ENCODE data around the gene KRTAP5-8. TPM values are rescaled to one million over a fixed set of nuclear protein-coding genes. Genes with fewer than 3 reads are reported as not detected.

KRTAP5-8 gene
- total and polyA plus RNA-seq, 2 experiments from 2014 or later = not detected

DNA sequence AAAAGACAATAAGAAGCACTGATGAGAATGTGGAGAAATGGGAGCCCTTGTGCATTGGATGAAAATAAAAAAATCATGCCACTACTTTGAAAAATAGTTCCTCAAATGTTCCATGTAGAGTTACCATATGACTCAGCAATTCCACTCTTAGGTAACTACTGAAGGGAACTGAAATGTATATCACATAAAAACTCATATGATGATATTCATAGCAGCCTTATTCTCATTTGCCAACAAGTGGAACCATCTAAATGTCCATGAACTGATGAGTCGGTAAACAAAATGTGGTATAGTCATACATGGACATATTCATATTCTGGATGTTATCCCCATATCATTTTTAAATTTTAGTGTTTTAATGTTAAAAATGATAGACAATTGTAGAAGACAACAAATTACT is 13.9 kb downstream of the KRTAP5-8 start:
- H3K9me3 ChIP-seq (ENCODE audit: low read depth) = no peaks in the 10 kb centered on the region
- H3K27ac ChIP-seq = no peak overlapping the region
- H3K4me3 ChIP-seq = no peak overlapping the region
- TF ChIP-seq, protein P1, sequence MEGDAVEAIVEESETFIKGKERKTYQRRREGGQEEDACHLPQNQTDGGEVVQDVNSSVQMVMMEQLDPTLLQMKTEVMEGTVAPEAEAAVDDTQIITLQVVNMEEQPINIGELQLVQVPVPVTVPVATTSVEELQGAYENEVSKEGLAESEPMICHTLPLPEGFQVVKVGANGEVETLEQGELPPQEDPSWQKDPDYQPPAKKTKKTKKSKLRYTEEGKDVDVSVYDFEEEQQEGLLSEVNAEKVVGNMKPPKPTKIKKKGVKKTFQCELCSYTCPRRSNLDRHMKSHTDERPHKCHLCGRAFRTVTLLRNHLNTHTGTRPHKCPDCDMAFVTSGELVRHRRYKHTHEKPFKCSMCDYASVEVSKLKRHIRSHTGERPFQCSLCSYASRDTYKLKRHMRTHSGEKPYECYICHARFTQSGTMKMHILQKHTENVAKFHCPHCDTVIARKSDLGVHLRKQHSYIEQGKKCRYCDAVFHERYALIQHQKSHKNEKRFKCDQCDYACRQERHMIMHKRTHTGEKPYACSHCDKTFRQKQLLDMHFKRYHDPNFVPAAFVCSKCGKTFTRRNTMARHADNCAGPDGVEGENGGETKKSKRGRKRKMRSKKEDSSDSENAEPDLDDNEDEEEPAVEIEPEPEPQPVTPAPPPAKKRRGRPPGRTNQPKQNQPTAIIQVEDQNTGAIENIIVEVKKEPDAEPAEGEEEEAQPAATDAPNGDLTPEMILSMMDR (IDR thresholded peaks at IDR 0.05; ENCODE audit: low read depth, low read length) = no peak
- no peaks in the 10 kb centered on the region for H3K27me3 ChIP-seq
- no peaks in the 10 kb centered on the region for H3K36me3 ChIP-seq
- no peaks in the 10 kb centered on the region for H3K4me1 ChIP-seq (ENCODE audit: low read depth)
- no peak for DNase-seq (ENCODE audit: low read depth in 1 of 2, low spot score in 1 of 2)

DNA sequence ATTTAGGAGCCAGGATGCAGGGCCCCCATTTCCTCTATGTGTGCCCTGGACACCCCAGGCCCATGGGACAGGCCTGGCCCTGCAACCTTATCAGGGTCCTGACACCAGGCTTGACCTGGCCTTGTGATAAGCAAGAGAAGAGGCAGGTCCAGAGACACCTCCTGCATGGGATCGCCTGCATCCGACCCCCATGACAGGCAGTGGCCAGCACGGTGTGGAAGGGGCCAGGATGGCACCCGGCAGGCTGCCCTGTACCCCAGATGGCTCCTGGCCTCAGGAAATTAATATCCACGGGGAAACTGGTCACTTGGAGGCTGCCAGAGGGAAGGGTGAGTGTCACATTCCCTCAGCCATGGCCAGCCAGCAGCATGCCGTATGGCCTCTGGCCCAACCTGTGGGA is 17.2 kb downstream of the KRTAP5-8 start:
- Histone ChIP-seq H3K27me3 (no peaks in the 10 kb centered on the region), H3K9me3 (ENCODE audit: low read depth) (no peaks in the 10 kb centered on the region), H3K4me1 (ENCODE audit: low read depth) (no peaks in the 10 kb centered on the region), H3K27ac (no peak overlapping the region), H3K36me3 (no peaks in the 10 kb centered on the region), H3K4me3 (no peak overlapping the region)
- TF ChIP-seq, protein P1 (IDR thresholded peaks at IDR 0.05; ENCODE audit: low read depth, low read length) = no peak
- DNase-seq (ENCODE audit: low read depth in 1 of 2, low spot score in 1 of 2) = no peak

DNA sequence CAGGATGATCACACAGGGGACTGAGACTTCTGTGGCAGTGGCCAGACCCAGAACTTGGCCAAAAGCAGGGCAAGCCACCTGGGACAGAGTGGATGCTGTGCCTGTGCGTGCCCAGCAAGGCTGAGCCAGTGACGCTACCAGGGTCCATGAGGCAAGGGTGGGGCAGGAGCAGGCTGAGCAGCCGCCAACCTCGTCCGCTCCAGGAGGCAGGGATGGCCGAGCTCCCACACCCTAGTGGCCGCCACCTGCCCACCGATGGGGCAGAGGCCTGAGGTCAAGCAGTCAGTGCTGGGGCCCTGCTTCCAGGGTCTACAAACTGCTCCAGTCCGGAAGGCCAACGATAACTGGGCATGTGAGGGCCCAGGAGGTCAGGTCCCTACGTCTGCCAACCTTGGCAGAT is 17.7 kb downstream of the KRTAP5-8 start:
- H3K27ac ChIP-seq = no peak overlapping the region
- no peaks in the 10 kb centered on the region for H3K4me1 ChIP-seq (ENCODE audit: low read depth)
- H3K9me3 ChIP-seq (ENCODE audit: low read depth) = no peaks in the 10 kb centered on the region
- H3K4me3 ChIP-seq = no peak overlapping the region
- TF ChIP-seq, protein P1 (IDR thresholded peaks at IDR 0.05; ENCODE audit: low read depth, low read length) = no peak
- H3K27me3 ChIP-seq = no peaks in the 10 kb centered on the region
- no peaks in the 10 kb centered on the region for H3K36me3 ChIP-seq
- DNase-seq (ENCODE audit: low read depth in 1 of 2, low spot score in 1 of 2) = no peak

DNA sequence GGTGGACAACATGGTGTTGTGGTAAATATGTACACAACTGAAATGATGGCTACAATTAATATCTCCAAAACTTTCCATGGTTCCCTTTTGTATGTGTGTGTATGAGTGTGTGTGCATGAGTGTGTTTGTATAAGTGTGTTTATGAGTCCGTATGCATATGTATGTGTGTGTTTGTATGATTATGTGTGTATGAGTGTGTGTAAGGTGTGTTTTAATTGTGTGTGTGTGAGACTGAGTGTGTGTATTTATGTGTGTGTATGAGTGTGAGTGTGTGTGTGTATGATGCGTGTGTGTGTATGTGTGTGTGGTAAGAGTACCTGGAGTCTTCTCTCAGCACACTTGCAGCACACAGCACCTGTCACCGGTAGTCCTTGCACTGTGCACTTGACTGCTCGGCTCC is 18.2 kb downstream of the KRTAP5-8 start:
- TF ChIP-seq, protein P1 (IDR thresholded peaks at IDR 0.05; ENCODE audit: low read depth, low read length) = no peak
- H3K4me3 ChIP-seq = no peak overlapping the region
- no peak for DNase-seq (ENCODE audit: low read depth in 1 of 2, low spot score in 1 of 2)

DNA sequence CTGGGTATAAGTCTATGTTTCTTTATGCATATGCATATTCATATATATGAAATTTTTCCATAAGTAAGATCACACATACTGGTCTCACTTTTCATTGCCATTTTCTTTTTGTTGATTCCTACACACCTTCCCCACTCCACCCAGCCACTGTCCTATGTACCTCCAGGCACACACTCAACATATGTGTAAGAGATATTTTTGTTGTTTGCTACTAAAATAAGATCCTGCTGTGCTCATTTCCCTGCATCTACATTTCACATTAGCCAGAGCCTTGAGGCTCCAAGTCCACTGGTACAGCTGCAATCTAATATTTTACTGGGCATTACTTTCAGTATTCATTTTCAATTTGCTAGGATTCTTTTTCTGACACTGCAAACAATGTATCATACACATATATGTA is 19.4 kb downstream of the KRTAP5-8 start:
- DNase-seq (ENCODE audit: low read depth in 1 of 2, low spot score in 1 of 2) = no peak
- Histone ChIP-seq H3K4me1 (ENCODE audit: low read depth) (no peaks in the 10 kb centered on the region), H3K36me3 (no peaks in the 10 kb centered on the region), H3K9me3 (ENCODE audit: low read depth) (no peaks in the 10 kb centered on the region), H3K27me3 (no peaks in the 10 kb centered on the region), H3K27ac (no peak overlapping the region), H3K4me3 (no peak overlapping the region)
- TF ChIP-seq, protein P1 (IDR thresholded peaks at IDR 0.05; ENCODE audit: low read depth, low read length) = no peak

More for the DNA sequence above, 18.2 kb downstream of the KRTAP5-8 start:
- H3K27ac ChIP-seq = no peak overlapping the region
- H3K4me1 ChIP-seq (ENCODE audit: low read depth) = no peaks in the 10 kb centered on the region
- no peaks in the 10 kb centered on the region for H3K9me3 ChIP-seq (ENCODE audit: low read depth)
- no peaks in the 10 kb centered on the region for H3K27me3 ChIP-seq
- H3K36me3 ChIP-seq = no peaks in the 10 kb centered on the region

DNA sequence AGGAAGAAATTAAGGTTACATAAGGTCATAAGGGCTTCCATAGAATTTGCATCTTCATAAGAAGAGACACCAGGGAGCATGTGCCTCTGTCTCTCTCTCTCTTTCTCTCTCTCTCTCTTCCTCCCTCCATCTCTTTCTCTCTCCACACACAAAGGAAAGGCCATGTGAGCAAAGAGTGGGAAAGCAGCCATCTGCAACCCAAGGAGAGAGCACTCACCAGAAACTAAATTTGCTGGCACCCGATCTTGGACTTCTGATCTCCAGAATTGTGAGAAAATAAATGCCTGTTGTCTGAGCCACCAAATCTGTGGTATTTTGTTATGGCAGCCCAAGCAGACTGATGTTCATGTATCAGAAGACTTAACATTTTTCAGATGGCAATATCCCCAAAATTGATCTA is 21.2 kb downstream of the KRTAP5-8 start:
- H3K9me3 ChIP-seq (ENCODE audit: low read depth) = no peaks in the 10 kb centered on the region
- no peaks in the 10 kb centered on the region for H3K4me1 ChIP-seq (ENCODE audit: low read depth)
- DNase-seq (ENCODE audit: low read depth in 1 of 2, low spot score in 1 of 2) = no peak
- H3K27ac ChIP-seq = no peak overlapping the region
- H3K27me3 ChIP-seq = no peaks in the 10 kb centered on the region
- TF ChIP-seq, protein P1 (IDR thresholded peaks at IDR 0.05; ENCODE audit: low read depth, low read length) = no peak
- no peaks in the 10 kb centered on the region for H3K36me3 ChIP-seq
- H3K4me3 ChIP-seq = no peak overlapping the region
